Measurements from ENCODE around the gene GNMT. TPM values are rescaled to one million over a fixed set of nuclear protein-coding genes. Genes with fewer than 3 reads are reported as not detected.

GNMT gene
- total and polyA plus RNA-seq, 2 of the 8 experiments (the other 6 are each of a cell fraction or from before 2014, with no cell fraction given): 1.8 to 3.4 TPM

GRCh38 chr6:42978487-42978838 is 17.9 kb downstream of the GNMT start (continued):
- TF ChIP-seq CHD7 (IDR thresholded peaks at IDR 0.05; ENCODE audit: insufficient replicate concordance, low read length) (no peak), HDAC2 (IDR thresholded peaks at IDR 0.05; ENCODE audit: borderline replicate concordance in 1 of 2, low read depth in 2 of 2, low read length in 2 of 2) (no peak), GTF2F1 (IDR thresholded peaks at IDR 0.05; ENCODE audit: borderline replicate concordance, low read depth, low read length) (no peak), EZH2 (IDR thresholded peaks at IDR 0.05; ENCODE audit: low read depth, low read length, severe bottlenecking) (no peak), RNF2 (IDR thresholded peaks at IDR 0.05; ENCODE audit: borderline replicate concordance, low read depth, low read length, missing control alignments, poor library complexity, severe bottlenecking) (no peak)

Data from H1 (cell line).